HG03060 (cell line): ENCODE data around the gene NEDD4L.
"Not testable (repeated sequence)": the region's sequence is repeated elsewhere in the genome, so short reads cannot be mapped to it uniquely, and the experiment has no call there.

Experiments used
- ATAC-seq: cut with Tn5 transposase; IDR thresholded peaks from one replicate; pipeline ENCODE4 v1.9.1; 2021; ENCODE audit warnings: low read depth, moderate number of reproducible peaks; ENCODE audit not compliant: unreplicated experiment

Gene NEDD4L

DNA sequence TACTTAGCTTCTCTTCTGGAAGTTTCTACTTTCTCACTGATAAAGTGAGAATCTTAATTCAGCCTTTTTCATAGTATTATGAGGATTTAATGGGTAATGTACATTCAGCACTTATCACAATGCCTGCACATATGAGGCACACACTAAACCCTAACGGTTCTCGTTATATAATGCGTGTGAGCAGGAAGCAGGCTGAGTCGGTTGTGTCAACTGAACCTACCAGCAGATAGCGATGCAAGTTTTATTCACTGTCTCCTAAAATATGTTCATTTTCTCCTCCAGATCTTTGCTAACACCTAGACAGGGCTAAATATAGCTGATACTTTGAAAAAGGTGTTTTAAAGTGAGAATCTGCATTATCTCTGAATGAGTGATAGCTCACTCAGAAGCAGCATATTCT, 383.3 kb downstream of the NEDD4L start:
- ATAC-seq: no peak

DNA sequence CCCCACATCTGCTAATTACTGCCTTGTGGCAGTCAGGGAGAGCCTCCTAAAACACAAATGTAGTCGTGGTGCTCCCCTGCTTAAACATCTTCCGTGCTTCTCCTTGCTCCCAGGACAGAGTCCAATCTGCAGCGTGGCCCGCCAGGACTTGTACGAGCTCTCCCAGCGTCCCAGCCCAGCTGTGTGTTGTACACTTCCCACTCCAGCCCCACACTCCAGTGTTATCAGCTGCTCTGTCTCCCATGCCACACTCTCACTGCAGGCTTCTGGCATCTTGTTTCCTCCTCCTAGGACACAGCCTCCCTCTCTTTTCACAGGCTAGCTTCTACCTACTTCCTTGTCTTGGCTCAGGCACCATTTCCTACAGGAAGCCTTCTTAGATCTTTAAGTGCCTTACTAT, 385.4 kb downstream of the NEDD4L start:
- no peak for ATAC-seq

DNA sequence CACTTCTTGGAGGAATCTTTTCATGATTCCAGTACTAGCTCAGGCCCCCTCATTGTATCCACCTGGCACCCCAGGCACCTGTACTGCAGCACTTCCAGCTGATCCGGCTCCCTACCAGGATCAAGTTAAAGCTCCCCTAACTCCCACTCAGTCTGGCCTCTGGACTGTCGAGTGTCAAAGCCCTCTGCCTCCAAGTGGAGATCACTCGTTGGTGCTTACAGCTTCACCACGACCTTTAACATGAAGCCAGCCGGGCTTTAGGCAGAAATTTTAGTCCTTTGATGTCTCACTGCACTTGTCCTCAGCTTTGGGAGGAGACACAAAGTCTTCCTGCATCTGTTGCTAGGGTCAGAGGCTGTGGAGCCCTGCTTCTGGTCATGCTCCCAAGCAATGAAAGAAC, 387.2 kb downstream of the NEDD4L start:
- no peak for ATAC-seq

DNA sequence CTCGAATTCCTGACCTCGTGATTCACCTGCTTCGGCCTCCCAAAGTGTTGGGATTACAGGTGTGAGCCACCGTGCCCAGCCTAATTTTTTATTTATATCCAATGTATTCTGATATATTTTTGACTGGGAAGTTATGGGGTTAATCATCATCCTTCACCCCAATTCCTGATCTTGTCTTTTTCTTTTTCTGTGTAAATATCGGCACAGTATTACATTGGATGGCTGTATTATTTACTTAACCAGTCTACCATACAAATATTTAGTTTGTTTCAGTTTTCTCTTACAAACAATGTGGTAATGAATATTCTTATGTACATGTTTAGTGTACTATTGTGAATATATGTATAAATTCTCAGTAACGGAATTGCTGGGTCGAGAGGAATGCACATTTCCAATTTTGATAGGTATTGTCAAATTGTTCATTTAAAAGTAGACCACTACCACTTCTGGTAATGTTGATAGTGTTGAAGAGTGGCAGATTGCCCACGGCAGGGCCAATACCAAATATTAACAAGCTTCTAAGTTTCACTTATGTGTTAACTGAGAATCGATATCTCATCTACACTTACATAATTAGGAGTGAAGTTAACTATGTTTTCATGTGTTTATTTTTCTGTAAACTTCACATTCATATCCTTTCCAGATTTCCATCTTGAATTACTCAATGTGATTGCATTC, 388.2 kb downstream of the NEDD4L start:
- no peak for ATAC-seq

DNA sequence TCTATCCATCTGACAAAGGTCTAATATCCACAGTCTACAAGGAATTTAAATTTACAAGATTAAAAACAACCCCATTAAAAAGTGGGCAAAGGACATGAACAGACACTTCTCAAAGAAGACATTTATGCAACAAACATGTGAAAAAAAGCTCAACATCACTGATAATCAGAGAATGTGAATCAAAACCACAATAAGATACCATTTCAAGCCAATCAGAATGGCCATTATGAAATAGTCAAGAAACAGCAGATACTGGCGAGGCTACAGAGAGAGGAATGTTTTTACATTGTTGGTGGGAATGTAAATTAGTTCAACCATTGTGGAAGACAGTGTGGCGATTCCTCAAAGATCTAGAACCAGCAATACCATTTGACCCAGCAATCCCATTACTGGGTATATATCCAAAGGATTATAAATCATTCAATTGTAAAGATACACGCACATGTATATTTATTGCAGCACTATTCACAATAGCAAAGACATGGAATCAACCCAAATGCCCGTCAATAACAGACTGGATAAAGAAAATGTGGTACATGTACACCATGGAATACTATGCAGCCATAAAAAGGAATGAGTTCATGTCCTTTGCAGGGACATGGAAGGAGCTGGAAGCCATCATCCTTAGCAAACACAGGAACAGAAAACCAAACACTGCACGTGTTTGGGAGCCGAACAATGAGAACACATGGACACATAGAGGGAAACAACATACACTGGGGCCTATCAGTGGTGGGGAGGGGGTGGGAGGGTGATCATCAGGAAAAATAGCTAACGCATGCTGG, 391.4 kb downstream of the NEDD4L start:
- ATAC-seq: not testable (repeated sequence)

DNA sequence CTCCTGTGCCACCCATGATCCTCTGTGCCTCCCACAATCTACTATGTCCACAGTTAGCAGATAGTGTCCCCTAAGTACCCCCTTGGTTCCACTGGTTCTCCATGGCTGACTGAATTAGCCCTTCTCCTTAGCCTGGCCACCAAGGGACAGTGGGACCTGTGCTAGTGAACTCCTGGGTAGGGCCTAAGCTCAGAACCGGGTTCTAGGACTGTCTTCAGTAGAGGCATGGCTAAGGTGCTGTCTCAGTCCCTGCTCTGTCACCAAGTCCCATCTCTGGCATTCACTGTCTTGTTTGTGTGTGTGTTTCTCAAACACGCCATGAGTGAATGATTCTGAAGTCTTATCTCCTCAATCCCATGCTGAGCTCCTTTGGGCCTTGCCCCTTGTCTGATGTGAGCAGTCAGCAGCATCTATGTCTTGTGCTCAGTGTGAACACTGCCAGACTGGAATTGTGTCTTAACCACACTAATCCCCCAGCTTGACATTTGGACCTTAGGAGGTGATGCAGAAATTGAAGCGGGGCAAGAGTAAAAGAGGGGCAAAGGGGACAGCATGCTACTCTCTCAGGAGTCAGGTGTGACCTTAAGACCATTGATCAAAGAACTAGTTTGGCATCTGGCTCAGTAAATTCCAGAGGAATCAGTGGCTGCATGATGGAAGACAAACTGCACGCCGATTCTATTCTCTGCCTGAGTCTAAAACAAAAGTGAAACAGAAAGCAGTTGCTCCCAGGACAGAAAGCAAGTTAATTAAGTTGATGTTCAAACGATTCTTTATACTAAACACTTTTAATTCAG, 394.3 kb downstream of the NEDD4L start:
- no peak for ATAC-seq

DNA sequence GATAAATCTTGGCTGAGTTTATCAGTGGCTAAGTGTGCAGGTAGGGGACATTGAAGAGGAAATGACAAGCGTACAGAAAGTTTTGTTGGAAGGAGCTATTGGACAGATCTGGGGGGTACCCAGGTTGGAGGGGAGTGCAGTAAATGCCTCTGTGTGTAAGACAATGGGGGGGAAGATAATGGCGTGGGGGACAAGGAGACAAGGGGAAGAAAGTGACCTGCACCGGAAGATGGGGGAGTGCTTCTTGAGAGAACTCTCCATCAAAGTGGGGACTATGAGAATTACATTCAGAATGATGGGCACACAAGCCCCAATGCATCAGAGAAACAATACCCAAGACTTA, 394.9 kb downstream of the NEDD4L start:
- no peak for ATAC-seq

DNA sequence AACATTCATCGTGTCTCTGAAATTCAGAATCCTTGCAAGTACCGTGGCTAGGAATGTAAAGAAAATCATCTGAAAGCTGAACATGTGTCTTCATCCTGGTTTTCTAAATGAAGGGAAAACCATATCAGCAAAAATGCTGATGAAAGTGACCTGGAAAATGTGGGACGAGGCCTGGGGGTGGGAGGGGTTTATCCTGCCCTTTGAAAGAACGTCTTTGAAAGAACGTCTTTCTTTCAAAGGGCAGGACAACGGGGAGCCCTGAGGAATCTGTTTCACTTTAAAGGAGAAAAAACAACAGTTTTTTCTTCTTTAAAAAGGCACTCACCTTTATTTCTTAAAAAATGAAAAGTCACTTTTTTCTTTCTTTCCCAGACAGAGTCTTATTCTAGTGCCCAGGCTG, 399.6 kb downstream of the NEDD4L start:
- ATAC-seq: no peak

DNA sequence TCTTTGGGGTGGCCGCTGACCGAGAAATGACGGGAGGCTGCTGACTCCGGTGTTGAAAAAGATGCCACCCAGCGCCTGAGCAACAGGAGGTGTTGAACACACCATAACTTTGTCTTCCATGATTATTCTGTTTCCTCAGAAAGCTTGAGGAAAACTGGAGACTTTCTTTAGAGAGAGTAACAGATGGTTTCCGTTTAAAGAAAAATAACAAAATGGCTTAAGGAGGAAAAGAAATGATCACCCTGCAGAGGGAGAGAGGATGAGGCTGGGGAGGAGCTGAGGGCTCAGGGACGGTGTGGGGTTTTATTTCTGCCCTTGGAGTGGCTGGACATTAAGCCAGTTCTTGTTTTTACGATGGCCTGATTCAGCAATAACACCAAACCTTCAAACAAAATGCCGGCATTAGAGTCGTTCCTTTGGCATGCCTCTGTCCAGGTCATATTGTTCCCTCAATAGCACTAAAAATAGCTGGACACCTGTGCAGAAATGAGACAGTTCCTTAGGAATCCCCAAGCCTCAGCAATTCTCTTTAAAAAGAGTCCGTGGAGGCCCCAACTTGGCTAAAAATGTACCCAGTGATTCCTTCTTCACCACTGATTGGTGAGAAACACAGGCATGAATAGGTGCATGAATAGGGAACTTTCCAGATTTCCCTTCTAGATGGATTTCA, 402.5 kb downstream of the NEDD4L start:
- ATAC-seq: no peak

DNA sequence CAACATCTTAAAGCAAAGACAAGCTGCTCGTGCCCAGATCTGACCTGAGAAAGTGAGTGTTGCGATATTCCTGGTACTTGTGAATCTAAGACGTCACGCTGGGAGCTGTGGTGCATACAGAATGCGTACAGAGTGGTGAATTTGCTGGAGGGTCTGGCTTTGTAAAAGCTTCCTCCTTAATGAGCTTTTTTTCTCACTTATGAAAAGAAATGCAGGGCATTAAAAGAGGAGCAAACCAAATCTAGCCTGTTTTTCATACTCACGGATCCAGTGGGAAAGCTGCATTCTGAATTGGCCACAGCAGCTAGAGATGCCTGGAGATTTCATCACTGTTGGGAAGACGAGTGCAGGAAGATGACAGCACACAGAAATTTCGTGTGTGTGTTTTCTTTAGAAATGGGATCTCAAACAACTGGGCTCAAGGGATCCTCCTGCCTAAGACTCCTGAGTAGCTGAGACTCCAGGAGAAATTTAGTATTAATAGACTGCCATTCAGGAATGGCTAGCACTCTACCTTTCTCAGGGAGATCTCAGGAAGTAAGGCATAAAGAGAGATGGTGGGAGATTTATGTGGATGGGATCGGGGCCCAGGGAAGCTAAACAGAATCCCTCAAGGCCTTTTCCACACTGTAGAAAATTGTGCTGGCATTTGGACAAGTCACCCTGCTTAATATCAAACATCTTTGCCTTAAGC, 403.5 kb downstream of the NEDD4L start:
- no peak for ATAC-seq

DNA sequence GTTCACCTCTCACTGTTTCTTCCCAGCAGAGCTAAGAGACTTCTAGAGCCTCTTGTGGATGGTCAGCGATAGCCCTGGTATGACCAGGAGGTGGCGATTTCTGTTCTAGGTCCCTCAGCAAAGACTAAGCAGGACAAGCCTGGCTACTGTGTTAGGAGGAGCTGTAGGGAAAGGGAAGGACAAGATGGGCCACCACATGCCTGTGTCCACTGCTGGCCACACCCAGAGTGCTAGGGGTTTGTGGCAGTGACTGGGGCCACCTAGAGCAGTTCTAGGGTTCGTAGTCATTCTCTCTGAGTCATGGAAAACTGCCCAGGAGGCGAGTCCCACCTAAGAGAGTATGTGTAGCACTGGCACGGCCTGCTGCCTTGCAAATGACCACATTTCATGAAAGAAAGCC, 405.4 kb downstream of the NEDD4L start:
- no peak for ATAC-seq
